ENCODE results near the gene CDC73. TPM values are rescaled to one million over a fixed set of nuclear protein-coding genes. Genes with fewer than 3 reads are reported as not detected.
"Not testable (repeated sequence)": the region's sequence is repeated elsewhere in the genome, so short reads cannot be mapped to it uniquely, and the experiment has no call there.

CDC73 gene
- total and polyA plus RNA-seq, 2 experiments from 2014 or later: 25.6 to 45.8 TPM

GRCh38 chr1:193222056-193222615 lies 100.3 kb downstream of the CDC73 start:
- H3K36me3 ChIP-seq: no peaks in the 10 kb centered on the region
- TF ChIP-seq CTCF (IDR thresholded peaks at IDR 0.05; ENCODE audit: low read depth, low read length): no peak
- H3K27me3 ChIP-seq: no peaks in the 10 kb centered on the region
- H3K4me3 ChIP-seq: no peak overlapping the region
- no peaks in the 10 kb centered on the region for H3K4me1 ChIP-seq (ENCODE audit: low read depth)
- DNase-seq (ENCODE audit: low read depth in 1 of 2, low spot score in 1 of 2): peak in 1 of 2 donors; percentile 42
- H3K9me3 ChIP-seq (ENCODE audit: low read depth): no peaks in the 10 kb centered on the region
- no peak overlapping the region for H3K27ac ChIP-seq

- Histone ChIP-seq H3K9me3 (ENCODE audit: low read depth) (no peaks in the 10 kb centered on the region), H3K36me3 (peaks cover 13% of the 10 kb centered on the region), H3K27ac (no peak overlapping the region), H3K4me1 (ENCODE audit: low read depth) (no peaks in the 10 kb centered on the region), H3K27me3 (no peaks in the 10 kb centered on the region), H3K4me3 (no peak overlapping the region)
- TF ChIP-seq CTCF (IDR thresholded peaks at IDR 0.05; ENCODE audit: low read depth, low read length): no peak
- DNase-seq (ENCODE audit: low read depth in 1 of 2, low spot score in 1 of 2): peak in 1 of 2 donors; percentile 38
These were observed 107.3 kb downstream of the CDC73 start for GRCh38 chr1:193229136-193229535.

DNA sequence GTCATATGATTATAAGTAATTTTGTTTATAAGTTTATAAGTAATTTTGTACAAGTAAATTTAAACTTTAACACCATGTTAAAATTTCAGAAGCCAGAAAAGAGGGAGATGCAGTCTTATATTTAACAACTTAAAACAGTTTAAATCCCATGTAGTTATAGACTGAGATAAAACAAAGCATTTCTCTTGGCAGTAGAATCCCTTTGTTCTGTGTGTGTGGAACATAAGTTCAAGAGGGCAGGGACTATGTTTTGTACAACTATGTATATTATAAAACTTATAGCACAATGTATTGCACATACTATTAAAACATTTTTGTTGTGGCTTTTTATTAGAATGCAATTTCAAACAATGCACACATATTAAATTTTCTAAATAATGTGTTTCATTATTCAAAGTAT lies 109.3 kb downstream of the CDC73 start:
- not testable (repeated sequence) for H3K4me3 ChIP-seq; H3K27me3 ChIP-seq; H3K27ac ChIP-seq; H3K4me1 ChIP-seq (ENCODE audit: low read depth); H3K9me3 ChIP-seq (ENCODE audit: low read depth)
- peak in 1 of 2 donors; percentile 9 for DNase-seq (ENCODE audit: low read depth in 1 of 2, low spot score in 1 of 2)
- H3K36me3 ChIP-seq: peaks cover 18% of the 10 kb centered on the region

GRCh38 chr1:193234530-193234929 lies 112.7 kb downstream of the CDC73 start:
- no peak overlapping the region for H3K4me3 ChIP-seq
- DNase-seq (ENCODE audit: low read depth in 1 of 2, low spot score in 1 of 2): no peak

GRCh38 chr1:193237381-193237978 lies 115.6 kb downstream of the CDC73 start:
- DNase-seq (ENCODE audit: low read depth in 1 of 2, low spot score in 1 of 2): no peak
- no peaks in the 10 kb centered on the region for H3K4me1 ChIP-seq (ENCODE audit: low read depth)
- no peaks in the 10 kb centered on the region for H3K9me3 ChIP-seq (ENCODE audit: low read depth)
- H3K36me3 ChIP-seq: peaks cover 17% of the 10 kb centered on the region
- H3K27me3 ChIP-seq: no peaks in the 10 kb centered on the region
- H3K4me3 ChIP-seq: no peak overlapping the region
- TF ChIP-seq CTCF (IDR thresholded peaks at IDR 0.05; ENCODE audit: low read depth, low read length): no peak
- no peak overlapping the region for H3K27ac ChIP-seq

More at GRCh38 chr1:193234530-193234929, 112.7 kb downstream of the CDC73 start:
- Histone ChIP-seq H3K36me3 (peaks cover 17% of the 10 kb centered on the region), H3K4me1 (ENCODE audit: low read depth) (no peaks in the 10 kb centered on the region), H3K27ac (no peak overlapping the region), H3K9me3 (ENCODE audit: low read depth) (no peaks in the 10 kb centered on the region), H3K27me3 (no peaks in the 10 kb centered on the region)
- no peak for TF ChIP-seq CTCF (IDR thresholded peaks at IDR 0.05; ENCODE audit: low read depth, low read length)

- Histone ChIP-seq H3K4me1 (ENCODE audit: low read depth) (no peaks in the 10 kb centered on the region), H3K9me3 (ENCODE audit: low read depth) (no peaks in the 10 kb centered on the region), H3K36me3 (peaks cover 8% of the 10 kb centered on the region), H3K27me3 (no peaks in the 10 kb centered on the region), H3K4me3 (no peak overlapping the region), H3K27ac (no peak overlapping the region)
- no peak for TF ChIP-seq CTCF (IDR thresholded peaks at IDR 0.05; ENCODE audit: low read depth, low read length)
- DNase-seq (ENCODE audit: low read depth in 1 of 2, low spot score in 1 of 2): no peak
These were observed 118.8 kb downstream of the CDC73 start for GRCh38 chr1:193240609-193241008.

Measured in cardiac muscle cell (in vitro differentiated cells and primary cell).